ENCODE measurements around the gene OXLD1.
A peak's percentile ranks its signal among the peaks of the same experiment; 100 is the strongest.
"Not testable (repeated sequence)": the region's sequence is repeated elsewhere in the genome, so short reads cannot be mapped to it uniquely, and the experiment has no call there.

OXLD1 gene

DNA sequence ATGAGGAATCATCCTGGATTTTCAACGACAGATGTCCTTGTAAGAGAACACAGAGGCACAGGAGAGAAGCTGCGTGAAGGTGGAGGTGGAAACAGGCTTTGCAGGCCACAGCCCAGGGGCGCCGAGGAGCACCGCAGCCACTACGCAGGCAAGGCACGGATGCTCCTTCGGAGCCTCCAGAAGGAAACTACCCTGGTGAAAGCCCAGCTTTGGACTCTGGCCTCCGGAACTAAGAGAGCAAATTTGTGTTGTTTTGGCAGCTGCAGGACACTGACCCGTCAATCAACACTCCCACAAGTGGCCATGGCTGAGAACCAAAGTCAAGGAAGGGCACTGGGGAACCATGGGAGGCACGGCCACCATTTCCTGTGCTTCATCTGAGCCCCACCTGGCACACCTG is 13.7 kb upstream of the OXLD1 start:
- no peak overlapping the region for H3K4me3 ChIP-seq (ENCODE audit: low read depth, low read length)
- TF ChIP-seq, protein P1, sequence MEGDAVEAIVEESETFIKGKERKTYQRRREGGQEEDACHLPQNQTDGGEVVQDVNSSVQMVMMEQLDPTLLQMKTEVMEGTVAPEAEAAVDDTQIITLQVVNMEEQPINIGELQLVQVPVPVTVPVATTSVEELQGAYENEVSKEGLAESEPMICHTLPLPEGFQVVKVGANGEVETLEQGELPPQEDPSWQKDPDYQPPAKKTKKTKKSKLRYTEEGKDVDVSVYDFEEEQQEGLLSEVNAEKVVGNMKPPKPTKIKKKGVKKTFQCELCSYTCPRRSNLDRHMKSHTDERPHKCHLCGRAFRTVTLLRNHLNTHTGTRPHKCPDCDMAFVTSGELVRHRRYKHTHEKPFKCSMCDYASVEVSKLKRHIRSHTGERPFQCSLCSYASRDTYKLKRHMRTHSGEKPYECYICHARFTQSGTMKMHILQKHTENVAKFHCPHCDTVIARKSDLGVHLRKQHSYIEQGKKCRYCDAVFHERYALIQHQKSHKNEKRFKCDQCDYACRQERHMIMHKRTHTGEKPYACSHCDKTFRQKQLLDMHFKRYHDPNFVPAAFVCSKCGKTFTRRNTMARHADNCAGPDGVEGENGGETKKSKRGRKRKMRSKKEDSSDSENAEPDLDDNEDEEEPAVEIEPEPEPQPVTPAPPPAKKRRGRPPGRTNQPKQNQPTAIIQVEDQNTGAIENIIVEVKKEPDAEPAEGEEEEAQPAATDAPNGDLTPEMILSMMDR (IDR thresholded peaks at IDR 0.05; ENCODE audit: borderline replicate concordance, insufficient read depth, low read depth, low read length) = no peak

DNA sequence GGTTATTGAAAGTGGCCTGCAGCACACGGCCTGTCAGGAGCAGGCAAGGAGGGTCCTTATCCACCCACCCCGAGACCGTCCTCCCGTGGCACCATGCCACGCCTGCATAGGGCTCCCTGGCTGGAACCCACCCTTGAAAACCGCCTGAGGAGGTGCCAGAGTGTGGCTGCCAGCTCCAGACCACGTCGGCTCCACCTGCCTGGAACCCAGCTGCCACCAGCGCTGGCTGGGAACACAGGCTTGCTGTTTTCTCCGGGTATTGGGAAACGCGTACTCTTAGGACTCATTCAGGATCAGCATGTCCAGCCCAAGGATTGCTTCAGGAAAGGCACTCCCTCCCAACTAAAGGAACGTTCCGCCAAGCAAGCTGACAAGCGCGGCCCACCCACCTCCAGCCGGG is 10.5 kb upstream of the OXLD1 start:
- TF ChIP-seq, protein P1 (IDR thresholded peaks at IDR 0.05; ENCODE audit: borderline replicate concordance, insufficient read depth, low read depth, low read length) = no peak
- H3K4me3 ChIP-seq (ENCODE audit: low read depth, low read length) = no peak overlapping the region

DNA sequence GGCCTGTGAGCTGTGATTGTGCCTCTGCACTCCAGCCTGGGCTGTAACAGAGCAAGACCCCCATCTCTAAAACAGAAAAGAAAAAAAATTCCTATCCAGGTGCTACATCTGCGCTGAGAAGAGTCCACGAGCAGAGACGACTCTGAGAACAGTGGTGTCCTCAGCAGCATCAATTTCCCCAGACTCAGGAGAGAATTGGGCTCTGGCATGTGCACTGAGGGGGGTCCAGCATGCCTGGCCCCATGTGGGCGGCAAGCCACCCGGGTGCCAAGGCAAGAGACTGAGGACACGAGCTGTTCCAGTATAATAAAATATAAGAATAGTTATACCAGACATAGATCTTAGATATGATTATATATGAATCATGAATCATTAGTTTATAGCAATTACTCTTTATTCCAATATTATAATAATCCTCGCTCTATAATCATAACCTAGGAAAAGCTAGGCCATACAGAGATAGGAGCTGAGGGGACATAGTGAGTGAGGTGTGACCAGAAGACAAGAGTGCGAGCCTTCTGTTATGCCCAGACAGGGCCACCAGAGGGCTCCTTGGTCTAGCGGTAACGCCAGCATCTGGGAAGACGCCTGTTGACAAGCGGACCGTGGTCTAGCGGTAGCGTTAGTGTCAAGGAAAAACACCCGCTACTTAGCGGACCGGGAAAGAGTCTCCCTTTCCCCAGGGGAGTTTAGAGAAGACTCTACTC is 9.3 kb upstream of the OXLD1 start:
- H3K4me3 ChIP-seq (ENCODE audit: low read depth, low read length) = not testable (repeated sequence)
- TF ChIP-seq, protein P1 (IDR thresholded peaks at IDR 0.05; ENCODE audit: borderline replicate concordance, insufficient read depth, low read depth, low read length) = peak; percentile 51; the same call in 1 of the 2 replicates

DNA sequence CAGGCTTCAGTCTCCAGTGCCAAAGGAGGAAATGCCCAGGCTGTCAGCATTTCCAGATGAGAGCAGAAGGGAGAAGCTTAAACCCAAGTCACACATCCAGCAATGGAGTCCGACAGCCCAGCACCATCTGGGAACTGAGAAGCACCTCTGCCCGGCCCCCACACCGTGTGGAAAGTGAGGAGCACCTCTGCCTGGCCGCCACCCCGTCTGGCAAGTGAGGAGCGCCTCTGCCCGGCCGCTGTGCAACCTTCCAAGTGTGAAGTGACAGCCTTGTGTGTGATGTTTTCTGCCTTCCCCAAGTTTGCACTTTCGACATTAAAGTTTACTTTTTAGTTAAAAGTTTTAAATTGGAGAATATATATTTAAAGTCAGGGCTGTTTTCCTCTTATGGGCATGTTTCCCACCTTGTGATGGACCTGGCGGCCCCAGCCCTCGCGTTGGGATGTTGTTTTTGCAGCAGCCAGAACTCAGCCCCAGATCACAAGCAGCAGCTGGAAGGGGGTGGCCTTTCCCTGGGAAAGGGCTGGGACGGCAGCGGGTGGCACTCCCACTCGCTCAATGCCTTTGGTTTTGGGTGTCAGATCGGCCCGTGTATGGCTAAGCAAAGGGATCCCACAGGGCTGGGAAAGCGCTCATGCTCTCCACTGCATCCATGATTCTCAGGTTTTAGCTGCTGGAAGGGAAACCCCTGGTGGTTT is 7.3 kb upstream of the OXLD1 start:
- TF ChIP-seq, protein P1 (IDR thresholded peaks at IDR 0.05; ENCODE audit: borderline replicate concordance, insufficient read depth, low read depth, low read length) = no peak

DNA sequence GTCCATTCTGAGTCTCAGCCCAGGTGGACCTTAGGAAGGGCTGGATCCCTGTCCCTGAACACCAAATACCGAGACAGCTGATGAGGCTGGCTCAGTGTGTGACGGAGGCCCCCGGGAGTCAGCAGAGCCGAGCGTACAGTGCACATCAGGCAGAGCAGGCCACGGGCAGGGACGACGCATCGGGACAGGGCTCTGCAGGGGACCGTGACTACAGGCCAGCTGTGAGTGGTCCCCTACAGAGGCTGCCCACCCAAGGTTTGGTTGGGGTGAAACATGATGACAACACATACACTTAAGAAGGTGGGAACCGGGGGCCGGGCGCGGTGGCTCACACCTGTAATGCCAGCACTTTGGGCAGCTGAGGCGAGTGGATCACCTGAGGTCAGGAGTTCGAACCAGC is 6.5 kb upstream of the OXLD1 start:
- no peak overlapping the region for H3K4me3 ChIP-seq (ENCODE audit: low read depth, low read length)
- TF ChIP-seq, protein P1 (IDR thresholded peaks at IDR 0.05; ENCODE audit: borderline replicate concordance, insufficient read depth, low read depth, low read length) = no peak

More for the DNA sequence above, 7.3 kb upstream of the OXLD1 start:
- H3K4me3 ChIP-seq (ENCODE audit: low read depth, low read length) = no peak overlapping the region

DNA sequence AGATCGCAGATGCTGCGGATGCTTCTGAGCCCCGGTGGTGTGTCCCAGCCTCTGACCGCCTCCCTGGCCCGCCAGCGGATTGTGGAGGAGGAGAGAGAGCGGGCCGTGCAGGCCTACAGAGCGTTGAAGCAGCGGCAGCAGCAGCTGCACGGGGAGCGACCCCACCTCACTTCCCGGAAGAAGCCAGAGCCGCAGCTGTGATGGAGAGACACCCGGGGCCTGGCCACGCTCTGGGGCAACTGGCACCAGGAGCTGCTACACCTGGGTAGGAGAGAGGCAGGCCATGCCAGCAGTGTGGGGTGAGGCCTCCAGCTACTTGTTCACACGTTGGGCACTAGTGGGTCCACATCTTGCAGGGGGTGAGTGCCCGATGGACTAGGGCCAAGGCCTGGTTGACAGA is 6.1 kb upstream of the OXLD1 start:
- H3K4me3 ChIP-seq (ENCODE audit: low read depth, low read length) = no peak overlapping the region
- TF ChIP-seq, protein P1 (IDR thresholded peaks at IDR 0.05; ENCODE audit: borderline replicate concordance, insufficient read depth, low read depth, low read length) = no peak

DNA sequence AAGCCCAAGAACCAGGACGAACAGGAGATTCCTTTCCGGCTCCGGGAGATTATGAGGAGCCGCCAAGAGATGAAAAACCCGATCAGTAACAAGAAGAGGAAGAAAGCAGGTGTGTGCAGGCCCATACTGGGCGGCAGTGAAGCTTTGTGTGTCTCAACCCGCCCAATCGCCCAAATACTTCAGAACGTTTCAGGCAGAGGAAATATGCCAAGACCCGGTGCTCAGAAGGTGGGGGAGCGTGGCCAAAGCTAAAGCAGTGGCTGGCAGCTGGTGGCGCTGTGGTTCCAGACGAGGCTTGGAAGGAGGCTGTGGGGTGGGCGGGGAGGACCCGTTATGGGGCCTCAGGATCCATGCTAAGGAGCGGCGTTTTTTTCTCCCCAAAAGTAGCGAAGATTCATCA is 1.3 kb upstream of the OXLD1 start:
- TF ChIP-seq, protein P1 (IDR thresholded peaks at IDR 0.05; ENCODE audit: borderline replicate concordance, insufficient read depth, low read depth, low read length) = no peak
- H3K4me3 ChIP-seq (ENCODE audit: low read depth, low read length) = peak overlapping the region; percentile 19
